SU-DHL-6 (cell line): ENCODE measurements around the gene PLA2G4F.

Source experiments
- CTCF ChIP-seq: fragments of 200-600 bp; sonication (generic); IDR thresholded peaks from one replicate; pipeline ENCODE4 v1.5.1; 2017; ENCODE audit warnings: antibody characterized with exemption, mild to moderate bottlenecking, low read length, moderate library complexity; ENCODE audit not compliant: insufficient read depth, poor library complexity, severe bottlenecking
- EZH2phosphoT487 ChIP-seq: fragments of 200-600 bp; sonication (generic), shearing (Covaris generic); conservative IDR thresholded peaks from 2 replicates; pipeline ENCODE4 v1.6.1; 2018; ENCODE audit warnings: mild to moderate bottlenecking, antibody characterized with exemption, low read length, moderate library complexity, mixed read lengths

DNA sequence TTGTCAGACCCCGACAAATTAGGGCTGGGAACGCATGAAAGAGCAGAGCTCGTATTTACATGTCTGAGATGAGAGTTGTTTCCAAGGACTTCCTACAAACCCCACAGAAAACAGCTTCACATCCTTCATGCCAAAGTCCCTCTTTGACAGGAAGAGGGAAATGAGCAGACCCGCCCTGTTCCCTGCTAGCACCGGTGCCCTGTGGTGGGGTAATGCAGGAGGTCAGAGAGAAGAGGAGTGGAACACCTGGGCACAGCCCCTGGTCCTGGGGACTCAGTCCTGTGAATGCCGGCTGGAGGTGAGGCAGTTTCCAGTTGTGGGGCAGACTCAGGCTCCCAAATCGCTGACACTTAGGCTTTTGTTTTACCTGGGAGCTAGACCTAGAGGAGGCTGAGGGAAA, 66.1 kb downstream of the PLA2G4F start:
- no peak for TF ChIP-seq CTCF
- no peak for TF ChIP-seq EZH2phosphoT487
